CD4-positive, alpha-beta T cell (primary cell): ENCODE results near the gene RIPK1. TPM values are rescaled to one million over a fixed set of nuclear protein-coding genes. Genes with fewer than 3 reads are reported as not detected.
"Not testable (repeated sequence)": the region's sequence is repeated elsewhere in the genome, so short reads cannot be mapped to it uniquely, and the experiment has no call there.

ENCODE experiments used
- ATAC-seq: fragments of 200-7000 bp; cut with Tn5 transposase; one replicate; pipeline ENCODE4 v1.10.0; 2022; ENCODE audit warnings: mild to moderate bottlenecking; ENCODE audit not compliant: poor library complexity
- CTCF ChIA-PET: fragments of 350-600 bp; sonication (Branson Sonifier 250); formaldehyde crosslinking; loops from one replicate; lab custom pipeline; 2021; ENCODE audit warnings: antibody characterized with exemption, inconsistent platforms; lab: Charles Lee
- POLR2A ChIA-PET: fragments of 350-600 bp; sonication (Branson Sonifier 250); formaldehyde crosslinking; loops from one replicate; lab custom pipeline; 2021; ENCODE audit warnings: antibody characterized with exemption, inconsistent platforms; lab: Charles Lee
- DNase-seq, 14 experiments: peaks; one replicate each; pipeline ENCODE4 v3.0.0-alpha.2; 2013 to 2020; ENCODE audit warnings: mixed read lengths in 2 of 14
- H3K27ac ChIP-seq, 2 donors: one replicate each; pipeline versions ENCODE4 v1.5.1 to v1.7.0; 2013; ENCODE audit warnings: low read length in 2 of 2, low read depth in 1 of 2, mild to moderate bottlenecking in 1 of 2
- H3K27me3 ChIP-seq, 2 experiments: 1 replicate in 1 of 2; 2 replicates in 1 of 2; pipeline versions ENCODE4 v1.6.1 to v1.7.0; 2013; ENCODE audit warnings: low read length in 2 of 2, control low read depth in 1 of 2, mild to moderate bottlenecking in 1 of 2, moderate library complexity in 1 of 2; ENCODE audit not compliant: insufficient read depth in 2 of 2, control insufficient read depth in 1 of 2
- H3K36me3 ChIP-seq: one replicate; pipeline ENCODE4 v1.6.1; 2013; ENCODE audit warnings: low read length, control low read depth; ENCODE audit not compliant: insufficient read depth
- H3K4me1 ChIP-seq: one replicate; pipeline ENCODE4 v1.6.1; 2013; ENCODE audit warnings: low read length, control low read depth; ENCODE audit not compliant: insufficient read depth
- H3K4me3 ChIP-seq: one replicate; pipeline ENCODE4 v1.5.1; 2013; ENCODE audit warnings: mild to moderate bottlenecking, low read length, moderate library complexity
- H3K9me3 ChIP-seq, 2 experiments: 1 replicate in 1 of 2; 2 replicates in 1 of 2; pipeline versions ENCODE4 v1.6.1 to v1.7.0; 2013; ENCODE audit warnings: low read length in 2 of 2, mild to moderate bottlenecking in 2 of 2, control low read depth in 1 of 2, moderate library complexity in 1 of 2; ENCODE audit not compliant: control insufficient read depth in 1 of 2, insufficient read depth in 1 of 2
- H3K27ac Mint-ChIP-seq: one replicate; pipeline ENCODE4 v1.8.0; 2020; ENCODE audit warnings: mixed read lengths
- H3K27me3 Mint-ChIP-seq: one replicate; pipeline ENCODE4 v1.8.0; 2021; ENCODE audit warnings: mixed read lengths
- H3K36me3 Mint-ChIP-seq: one replicate; pipeline ENCODE4 v1.8.0; 2021; ENCODE audit warnings: low read depth, mixed read lengths
- H3K4me1 Mint-ChIP-seq: one replicate; pipeline ENCODE4 v1.8.0; 2021; ENCODE audit warnings: low read depth, mixed read lengths
- H3K4me3 Mint-ChIP-seq: one replicate; pipeline ENCODE4 v1.8.0; 2020; ENCODE audit warnings: mild to moderate bottlenecking, mixed read lengths
- H3K9me3 Mint-ChIP-seq: one replicate; pipeline ENCODE4 v1.8.0; 2020; ENCODE audit warnings: mixed read lengths
- CTCF ChIP-seq: fragments of 200-600 bp; IDR thresholded peaks from one replicate; pipeline ENCODE4 v1.8.0; 2022; ENCODE audit warnings: antibody characterized with exemption, mild to moderate bottlenecking
- intact Hi-C, 2 experiments: fragments of 100-400 bp; cut with DNase I in 1 of 2; cut with micrococcal nuclease in 1 of 2; formaldehyde crosslinking; loops; one replicate each; pipeline versions ENCODE4 v1.15.1 to v1.9.0; 2023 to 2025; cut with DNase I, micrococcal nuclease
- total RNA-seq, 174 experiments: library from RNA in 2 of 174; stranded (reverse) in 2 of 174; gene quantifications; one replicate each; pipeline ENCODE4 v1.2.3 and lab custom pipeline; 2021 to 2026

RIPK1 gene
- total RNA-seq, 2 experiments from 2014 or later, result 17.2 to 17.3 TPM

GRCh38 chr6:3045777-3046176 lies 22.5 kb upstream of the RIPK1 start:
- DNase-seq (no peak), ATAC-seq (no peak)
- Histone ChIP-seq H3K9me3 (no peaks in the 10 kb centered on the region), H3K4me1 (no peaks in the 10 kb centered on the region), H3K27ac (no peak overlapping the region), H3K36me3 (no peaks in the 10 kb centered on the region), H3K27me3 (no peaks in the 10 kb centered on the region), H3K4me3 (no peak overlapping the region)
- intact Hi-C loops, result loop anchor here in 1 of 2 experiments (2.0 kb wide), 1 partner anchor 39 kb away; no protein-coding TSS in a partner anchor
- Mint-ChIP-seq H3K9me3 (no peaks in the 10 kb centered on the region), H3K36me3 (no peaks in the 10 kb centered on the region), H3K4me1 (no peaks in the 10 kb centered on the region), H3K27ac (no peak overlapping the region), H3K27me3 (no peaks in the 10 kb centered on the region), H3K4me3 (no peak overlapping the region)
- ChIA-PET POLR2A (no interaction called here), CTCF (interaction anchor here (0.7 kb wide), 1 partner anchor 16 kb away, joined by 3 read pairs; no protein-coding TSS in a partner anchor)
- no peak for TF ChIP-seq CTCF

GRCh38 chr6:3046295-3046694 lies 22.0 kb upstream of the RIPK1 start:
- no peak overlapping the region for H3K27ac ChIP-seq
- intact Hi-C loops, result no loop called here
- H3K27me3 ChIP-seq, result no peaks in the 10 kb centered on the region
- no peak overlapping the region for H3K4me3 Mint-ChIP-seq
- no peak for TF ChIP-seq CTCF
- no peaks in the 10 kb centered on the region for H3K9me3 ChIP-seq
- H3K36me3 ChIP-seq, result no peaks in the 10 kb centered on the region
- no peaks in the 10 kb centered on the region for H3K4me1 Mint-ChIP-seq
- no peaks in the 10 kb centered on the region for H3K9me3 Mint-ChIP-seq
- H3K4me3 ChIP-seq, result no peak overlapping the region
- ChIA-PET CTCF (interaction anchor here (0.7 kb wide), 1 partner anchor 16 kb away, joined by 3 read pairs; no protein-coding TSS in a partner anchor), POLR2A (no interaction called here)
- DNase-seq, result peak in 1 of 14 experiments; percentile 36
- H3K36me3 Mint-ChIP-seq, result no peaks in the 10 kb centered on the region
- ATAC-seq, result no peak
- H3K27ac Mint-ChIP-seq, result no peak overlapping the region
- no peaks in the 10 kb centered on the region for H3K4me1 ChIP-seq
- H3K27me3 Mint-ChIP-seq, result no peaks in the 10 kb centered on the region

GRCh38 chr6:3048009-3048408 lies 20.3 kb upstream of the RIPK1 start:
- H3K4me1 ChIP-seq, H3K4me3 Mint-ChIP-seq, H3K9me3 ChIP-seq, DNase-seq, H3K27ac Mint-ChIP-seq, H3K9me3 Mint-ChIP-seq, CTCF ChIA-PET, H3K36me3 Mint-ChIP-seq, H3K4me1 Mint-ChIP-seq, H3K27me3 ChIP-seq, H3K36me3 ChIP-seq, H3K27me3 Mint-ChIP-seq, ATAC-seq, H3K27ac ChIP-seq, H3K4me3 ChIP-seq, intact Hi-C loops: not testable (repeated sequence)
- POLR2A ChIA-PET, result interaction anchor here (1.2 kb wide), 1 partner anchor 24 kb away, joined by 4 read pairs; no protein-coding TSS in a partner anchor
